Sciatic nerve (tissue), 2 donors: Measurements from ENCODE around the gene PTPN1. TPM values are rescaled to one million over a fixed set of nuclear protein-coding genes. Genes with fewer than 3 reads are reported as not detected.
"Not testable (repeated sequence)": the region's sequence is repeated elsewhere in the genome, so short reads cannot be mapped to it uniquely, and the experiment has no call there.

Experiments
- ATAC-seq: fragments of 200-7000 bp; cut with Tn5 transposase; one replicate; pipeline ENCODE4 v1.9.1; 2020; ENCODE audit warnings: mild to moderate bottlenecking, moderate library complexity
- DNase-seq: peaks from one replicate; pipeline ENCODE4 v3.0.0-alpha.2; 2020; ENCODE audit warnings: low spot score
- intact Hi-C: fragments of 100-400 bp; cut with DNase I; formaldehyde crosslinking; loops from one replicate; pipeline ENCODE4 v1.14.2; 2022
- total RNA-seq: library from RNA; stranded (reverse); fragmentation: NEBNext Ultra II Directional; extraction: Animal tissue kit (Norgen Biotek cat#: 25700); gene quantifications from one replicate; pipeline ENCODE4 v1.2.1, GENCODE V29; 2021
- donor health status: DM: no; HTN: no; CAD: no.
- donor health status: DM: no; HTN: no; CAD: no.

Gene PTPN1
- total RNA-seq, 1 donor from 2014 or later = 25.8 TPM

- no peak for DNase-seq
- ATAC-seq = no peak
- intact Hi-C loops = no loop called here
Measured at GRCh38 chr20:50567860-50568548, 57.8 kb downstream of the PTPN1 start.

- no peak for DNase-seq
- no peak for ATAC-seq
- intact Hi-C loops = no loop called here
Measured at GRCh38 chr20:50568549-50568942, 58.4 kb downstream of the PTPN1 start.

- ATAC-seq, intact Hi-C loops, DNase-seq: not testable (repeated sequence)
Measured at GRCh38 chr20:50569487-50569863, 59.3 kb downstream of the PTPN1 start.

- intact Hi-C loops = no loop called here
- no peak for DNase-seq
- ATAC-seq = peak; percentile 69
Measured at GRCh38 chr20:50569864-50570836, 60.0 kb downstream of the PTPN1 start.

GRCh38 chr20:50571466-50571865 is 61.3 kb downstream of the PTPN1 start:
- intact Hi-C loops = no loop called here
- no peak for DNase-seq
- ATAC-seq = no peak

- ATAC-seq = peak; percentile 43
- intact Hi-C loops = no loop called here
Measured at GRCh38 chr20:50572938-50573777, 63.0 kb downstream of the PTPN1 start.

GRCh38 chr20:50574108-50574507 is 63.9 kb downstream of the PTPN1 start:
- no peak for DNase-seq
- intact Hi-C loops = no loop called here
- ATAC-seq = no peak

More at GRCh38 chr20:50572938-50573777, 63.0 kb downstream of the PTPN1 start:
- no peak for DNase-seq

- no peak for ATAC-seq
- intact Hi-C loops = no loop called here
- no peak for DNase-seq
Measured at GRCh38 chr20:50574586-50574985, 64.4 kb downstream of the PTPN1 start.

GRCh38 chr20:50575865-50576720 is 65.9 kb downstream of the PTPN1 start:
- intact Hi-C loops = loop anchor here (5.0 kb wide), 1 partner anchor 389 kb away; no protein-coding TSS in a partner anchor
- DNase-seq = peak; percentile 81
- ATAC-seq = peak; percentile 74

- no peak for ATAC-seq
- intact Hi-C loops = loop anchor here (5.0 kb wide), 1 partner anchor 390 kb away; no protein-coding TSS in a partner anchor
- no peak for DNase-seq
Measured at GRCh38 chr20:50577175-50578018, 67.2 kb downstream of the PTPN1 start.

- DNase-seq = peak; percentile 43
Measured at GRCh38 chr20:50578061-50578777, 68.0 kb downstream of the PTPN1 start.

GRCh38 chr20:50578778-50579165 is 68.6 kb downstream of the PTPN1 start:
- intact Hi-C loops = loop anchor here (5.0 kb wide), 1 partner anchor 391 kb away; no protein-coding TSS in a partner anchor
- DNase-seq = peak; percentile 32

More at GRCh38 chr20:50578061-50578777, 68.0 kb downstream of the PTPN1 start:
- intact Hi-C loops = loop anchor here (5.0 kb wide), 1 partner anchor 391 kb away; no protein-coding TSS in a partner anchor
- no peak for ATAC-seq

GRCh38 chr20:50579511-50579910 is 69.3 kb downstream of the PTPN1 start:
- DNase-seq (peak; percentile 49), ATAC-seq (no peak)
- intact Hi-C loops = loop anchor here (5.0 kb wide), 1 partner anchor 392 kb away; no protein-coding TSS in a partner anchor

More at GRCh38 chr20:50578778-50579165, 68.6 kb downstream of the PTPN1 start:
- no peak for ATAC-seq

GRCh38 chr20:50580016-50580747 is 70.0 kb downstream of the PTPN1 start:
- intact Hi-C loops = loop anchor here (10.0 kb wide), 1 partner anchor 105 kb away; no protein-coding TSS in a partner anchor
- ATAC-seq (peak; percentile 79), DNase-seq (peak; percentile 85)

GRCh38 chr20:50580842-50581544 is 70.8 kb downstream of the PTPN1 start:
- intact Hi-C loops = loop anchor here (10.0 kb wide), 1 partner anchor 106 kb away; no protein-coding TSS in a partner anchor
- DNase-seq = peak; percentile 62
- ATAC-seq = peak; percentile 23
